ENCODE measurements around the gene CERS5.
"Not testable (repeated sequence)": the region's sequence is repeated elsewhere in the genome, so short reads cannot be mapped to it uniquely, and the experiment has no call there.

CERS5 gene

GRCh38 chr12:50186681-50187080 lies 19.5 kb upstream of the CERS5 start:
- no peak for DNase-seq

- no peak for DNase-seq
Measured at GRCh38 chr12:50185970-50186663, 18.9 kb upstream of the CERS5 start.

DNA sequence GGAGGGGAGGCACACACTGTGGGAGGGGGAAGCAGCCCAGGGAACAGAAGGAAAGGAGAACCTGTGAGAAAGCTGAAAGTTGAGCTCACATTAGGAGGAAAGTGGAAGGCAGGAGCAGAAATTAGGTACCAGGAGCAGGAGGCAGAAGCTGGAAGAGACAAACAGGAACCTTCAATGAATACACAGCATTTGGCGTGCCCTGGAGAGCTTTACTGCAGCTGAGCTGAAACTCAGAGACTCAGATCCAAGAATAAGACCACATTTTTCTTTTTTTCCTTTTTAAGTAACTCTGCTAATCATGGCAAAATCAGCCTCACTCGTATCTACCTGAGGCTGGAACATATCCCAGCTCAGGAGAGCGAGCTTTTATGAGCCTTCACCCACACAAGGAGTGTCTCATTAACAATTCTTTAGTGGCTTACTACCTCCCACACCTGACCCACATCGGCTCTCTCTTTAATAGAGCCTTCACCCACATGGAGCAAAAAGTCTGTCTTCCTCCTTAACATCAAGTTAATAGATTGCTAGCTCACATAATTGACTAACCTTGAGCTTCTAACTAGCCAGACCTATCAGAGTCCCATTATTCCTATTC lies 18.2 kb upstream of the CERS5 start:
- no peak for DNase-seq

GRCh38 chr12:50184261-50184660 lies 17.1 kb upstream of the CERS5 start:
- no peak for DNase-seq

DNA sequence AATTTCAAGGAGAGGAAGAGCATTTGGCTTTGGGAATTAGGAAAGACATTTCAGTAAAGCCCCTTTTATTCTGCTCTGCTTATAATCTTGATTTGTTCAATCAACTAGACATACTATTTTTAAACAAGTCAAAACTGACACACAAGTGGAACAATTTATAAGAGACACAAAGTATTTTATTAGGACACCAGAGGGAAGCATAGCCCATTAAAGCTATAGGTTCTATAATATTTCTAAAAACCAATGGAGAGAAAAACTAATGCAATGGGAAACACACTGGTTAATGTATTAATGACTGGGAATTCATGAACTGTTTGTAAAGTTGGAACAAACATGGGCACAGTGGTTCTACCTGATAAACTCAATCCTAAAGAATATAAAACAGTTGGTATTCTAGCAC lies 15.3 kb upstream of the CERS5 start:
- no peak for DNase-seq

DNA sequence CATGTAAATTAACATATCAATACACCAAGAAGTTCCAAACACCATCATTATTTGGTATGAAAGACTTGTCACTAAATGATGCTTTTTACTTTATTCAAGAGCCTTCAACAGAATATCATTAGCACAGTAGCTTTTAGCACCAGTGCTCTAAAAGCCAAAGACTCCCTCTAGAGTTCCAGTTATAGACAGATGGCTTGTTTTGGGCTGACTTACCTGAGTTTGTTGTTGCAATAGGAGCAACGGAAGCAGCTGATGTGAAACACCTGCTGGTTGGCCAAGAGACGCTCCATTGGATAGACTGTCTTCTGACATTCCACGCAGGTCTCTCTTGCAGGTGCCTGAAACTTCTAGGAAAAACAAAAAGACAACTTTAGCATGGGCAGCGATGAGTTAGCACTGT lies 14.5 kb upstream of the CERS5 start:
- DNase-seq: no peak

DNA sequence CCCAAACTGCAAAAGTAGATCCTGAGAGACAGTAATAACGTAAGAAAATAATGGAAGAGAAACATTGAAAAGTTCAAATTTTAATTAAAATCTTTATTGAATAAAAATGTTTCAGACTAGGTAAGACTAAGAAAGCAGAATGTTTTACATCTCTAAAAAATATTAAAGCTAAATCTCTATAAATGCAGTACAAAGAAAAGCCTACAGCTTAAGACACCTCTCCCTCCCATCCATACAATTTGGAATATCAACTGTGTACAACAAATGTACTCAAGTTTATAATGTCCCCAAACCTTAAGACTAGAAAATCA lies 8.5 kb upstream of the CERS5 start:
- no peak for DNase-seq

- DNase-seq: peak in 3 of 6 experiments; percentile 15 to 69 (median 69)
Measured at GRCh38 chr12:50174971-50175715, 8.0 kb upstream of the CERS5 start.

GRCh38 chr12:50166799-50167048 lies 445 bp downstream of the CERS5 start:
- DNase-seq: peak in 1 of 6 experiments; percentile 53

GRCh38 chr12:50164963-50165362 lies 2.2 kb downstream of the CERS5 start:
- DNase-seq: no peak

- DNase-seq: no peak
Measured at GRCh38 chr12:50162230-50162629, 4.9 kb downstream of the CERS5 start.

GRCh38 chr12:50160643-50161042 lies 6.5 kb downstream of the CERS5 start:
- no peak for DNase-seq

GRCh38 chr12:50157259-50157658 lies 9.9 kb downstream of the CERS5 start:
- no peak for DNase-seq

GRCh38 chr12:50156641-50157040 lies 10.5 kb downstream of the CERS5 start:
- no peak for DNase-seq

DNA sequence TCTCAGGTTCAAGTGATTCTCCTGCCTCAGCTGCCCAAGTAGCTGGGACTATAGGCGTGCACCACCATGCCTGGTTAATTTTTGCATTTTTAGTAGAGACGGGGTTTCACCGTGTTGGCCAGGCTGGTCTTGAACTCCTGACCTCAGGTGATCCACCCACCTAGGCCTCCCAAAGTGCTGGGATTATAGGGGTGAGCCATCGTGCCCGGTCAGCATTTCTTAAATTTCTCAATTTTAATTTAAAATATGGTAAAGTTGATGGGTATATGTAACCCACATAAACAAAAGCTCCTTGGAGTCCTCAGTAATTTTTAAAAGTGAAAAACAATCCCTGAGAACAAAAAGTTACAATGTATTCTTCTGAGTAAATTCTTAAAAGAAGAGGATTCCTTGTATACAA lies 12.2 kb downstream of the CERS5 start:
- DNase-seq: not testable (repeated sequence)

DNA sequence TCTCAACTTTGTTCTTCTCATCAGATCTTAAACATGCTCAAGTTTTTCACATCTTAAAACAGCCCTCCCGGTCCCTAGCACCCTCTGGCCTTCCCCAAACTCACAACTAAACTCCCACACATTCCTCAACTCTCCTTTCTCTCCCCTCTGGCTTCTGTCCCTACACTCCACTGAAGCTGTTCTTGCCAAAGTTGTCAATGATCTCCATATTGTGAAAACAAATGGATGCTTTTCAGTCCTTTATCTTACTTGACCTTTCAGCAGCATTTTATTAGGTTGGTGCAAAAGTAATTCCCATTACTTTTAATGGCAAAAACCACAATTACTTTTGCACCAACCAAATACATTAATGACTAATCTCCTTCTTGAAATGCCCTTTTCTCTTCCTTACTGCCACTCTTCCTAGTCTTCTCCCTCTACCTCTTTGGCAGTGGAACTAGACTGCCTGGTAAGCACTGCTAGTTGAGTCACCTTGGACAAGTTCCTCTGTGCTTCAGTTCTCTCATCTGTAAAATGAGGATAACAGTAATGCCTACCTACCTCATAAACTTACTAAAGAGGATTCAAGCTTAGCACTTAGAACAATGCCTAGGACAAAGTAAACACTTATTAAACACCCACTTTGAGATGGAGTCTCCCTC lies 16.0 kb downstream of the CERS5 start:
- no peak for DNase-seq

DNA sequence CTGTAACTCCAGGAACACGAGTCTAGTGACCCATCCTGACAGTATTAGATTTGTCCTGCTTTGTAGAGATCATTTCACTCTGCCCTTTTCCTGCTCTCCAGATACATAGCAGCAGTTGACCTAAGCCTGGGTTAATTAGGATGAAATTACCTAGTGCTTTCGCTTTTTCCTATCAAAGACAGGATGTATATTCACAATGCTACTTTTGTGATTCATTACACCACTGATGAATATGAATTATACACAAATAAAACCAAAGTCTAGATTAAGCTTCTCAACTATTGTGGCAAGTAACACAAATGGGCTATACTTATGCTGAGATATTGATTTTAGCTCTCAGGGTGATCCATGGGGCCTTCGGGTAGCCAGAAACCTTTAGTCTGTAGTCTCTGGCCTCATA lies 17.9 kb downstream of the CERS5 start:
- no peak for DNase-seq

DNA sequence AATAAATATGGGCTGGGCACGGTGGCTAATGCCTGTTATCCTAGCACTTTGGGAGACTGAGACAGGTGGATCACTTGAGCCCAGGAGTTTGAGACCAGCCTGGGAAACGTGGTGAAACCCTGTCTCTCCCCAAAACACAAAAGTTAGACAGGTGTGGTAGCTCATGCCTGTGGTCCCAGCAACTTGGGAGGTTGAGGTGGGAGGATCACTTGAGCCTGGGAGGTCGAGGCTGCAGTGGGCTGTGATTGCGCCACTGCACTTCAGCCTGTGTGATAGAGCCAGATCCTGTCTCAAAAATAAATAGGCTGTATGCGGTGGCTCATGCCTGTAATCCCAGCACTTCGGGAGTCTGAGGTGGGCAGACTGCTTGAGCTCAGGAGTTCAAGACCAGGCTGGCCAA lies 19.2 kb downstream of the CERS5 start:
- not testable (repeated sequence) for DNase-seq

GRCh38 chr12:50147281-50147680 lies 19.9 kb downstream of the CERS5 start:
- DNase-seq: no peak

GRCh38 chr12:50145439-50145838 lies 21.7 kb downstream of the CERS5 start:
- DNase-seq: no peak

- DNase-seq: no peak
Measured at GRCh38 chr12:50142993-50143392, 24.2 kb downstream of the CERS5 start.

- DNase-seq: peak in 3 of 6 experiments; percentile 27 to 64 (median 59)
Measured at GRCh38 chr12:50132505-50133135, 34.5 kb downstream of the CERS5 start.

DNA sequence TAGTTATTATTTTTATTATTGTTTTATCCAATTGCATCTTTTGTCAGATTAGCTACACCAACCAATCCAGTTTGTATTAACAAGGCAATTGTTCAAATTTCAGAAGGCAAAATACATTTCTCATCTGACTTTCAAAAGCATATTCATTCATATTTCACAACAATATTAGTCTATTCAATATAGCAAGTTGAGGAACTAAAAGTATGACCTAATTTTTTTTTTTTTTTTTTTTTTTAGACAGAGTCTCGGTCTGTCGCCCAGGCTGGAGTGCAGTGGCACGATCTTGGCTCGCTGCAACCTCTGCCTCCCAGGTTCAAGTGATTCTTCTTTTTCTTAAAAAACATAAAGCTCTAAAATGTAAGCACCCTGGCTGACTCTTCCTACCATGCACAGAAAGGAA lies 37.9 kb downstream of the CERS5 start:
- no peak for DNase-seq

GRCh38 chr12:50127546-50127945 lies 39.6 kb downstream of the CERS5 start:
- DNase-seq: no peak
